Keratinocyte (primary cell): ENCODE data around the gene NFATC2. TPM values are rescaled to one million over a fixed set of nuclear protein-coding genes. Genes with fewer than 3 reads are reported as not detected.

Experiments
- DNase-seq: peaks from one replicate; pipeline ENCODE4 v3.0.0-alpha.2; 2011; ENCODE audit warnings: low read depth, missing footprints, low spot score
- FAIRE-seq: peaks from 2 replicates; lab custom pipeline; 2011; peaks lifted over from hg19 to GRCh38; lab: Jason Lieb, UNC
- H2AFZ ChIP-seq: 2 replicates; pipeline ENCODE4 v1.6.0; 2012; ENCODE audit warnings: low read length, control low read depth, inconsistent platforms; ENCODE audit not compliant: control insufficient read depth
- H3K27ac ChIP-seq: 2 replicates; pipeline ENCODE4 v1.5.1; 2011; ENCODE audit warnings: low read length; ENCODE audit not compliant: control insufficient read depth, insufficient read depth
- H3K27me3 ChIP-seq: 3 replicates; pipeline ENCODE4 v1.6.0; 2011; ENCODE audit warnings: low read length; ENCODE audit not compliant: control insufficient read depth, insufficient read depth; ENCODE audit errors: extremely low read depth
- H3K36me3 ChIP-seq, 2 experiments: 2 replicates in 1 of 2; 3 replicates in 1 of 2; pipeline ENCODE4 v1.5.1; 2011; ENCODE audit warnings: low read length in 2 of 2, mild to moderate bottlenecking in 1 of 2; ENCODE audit not compliant: control insufficient read depth in 2 of 2, insufficient read depth in 2 of 2; ENCODE audit errors: extremely low read depth in 1 of 2
- H3K4me1 ChIP-seq: 3 replicates; pipeline ENCODE4 v1.5.1; 2011; ENCODE audit warnings: low read length; ENCODE audit not compliant: control insufficient read depth, insufficient read depth; ENCODE audit errors: extremely low read depth
- H3K4me2 ChIP-seq: 3 replicates; pipeline ENCODE4 v1.6.0; 2011; ENCODE audit warnings: low read depth, low read length; ENCODE audit not compliant: control insufficient read depth, insufficient read depth; ENCODE audit errors: extremely low read depth
- H3K4me3 ChIP-seq, 3 experiments: fragments of 200-600 bp in 1 of 3; sonication (generic) in 1 of 3; 2 replicates in 2 of 3; 3 replicates in 1 of 3; pipeline ENCODE4 v1.5.1; 2011 to 2016; ENCODE audit warnings: low read length in 3 of 3, mild to moderate bottlenecking in 3 of 3, control low read depth in 2 of 3, inconsistent platforms in 1 of 3, low read depth in 1 of 3, mixed read lengths in 1 of 3, mixed run types in 1 of 3, moderate library complexity in 1 of 3; ENCODE audit not compliant: control insufficient read depth in 2 of 3, insufficient read depth in 2 of 3; ENCODE audit errors: extremely low read depth in 1 of 3
- H3K79me2 ChIP-seq: 2 replicates; pipeline ENCODE4 v1.6.0; 2012; ENCODE audit warnings: low read length; ENCODE audit not compliant: control insufficient read depth, insufficient read depth
- H3K9ac ChIP-seq: 3 replicates; pipeline ENCODE4 v1.6.0; 2011; ENCODE audit warnings: low read length; ENCODE audit not compliant: control insufficient read depth, insufficient read depth; ENCODE audit errors: extremely low read depth
- H3K9me1 ChIP-seq: 3 replicates; pipeline ENCODE4 v1.6.0; 2011; ENCODE audit warnings: low read length; ENCODE audit not compliant: control insufficient read depth, insufficient read depth; ENCODE audit errors: extremely low read depth
- H3K9me3 ChIP-seq: 2 replicates; pipeline ENCODE4 v1.5.1; 2012; ENCODE audit warnings: low read depth, low read length; ENCODE audit not compliant: control insufficient read depth
- H4K20me1 ChIP-seq: 3 replicates; pipeline ENCODE4 v1.6.0; 2011; ENCODE audit warnings: low read length; ENCODE audit not compliant: control insufficient read depth, insufficient read depth; ENCODE audit errors: extremely low read depth
- CTCF ChIP-seq, 3 experiments: IDR thresholded peaks in 1 of 3; conservative IDR thresholded peaks in 1 of 3; optimal IDR thresholded peaks in 1 of 3; 2 replicates in 2 of 3; 3 replicates in 1 of 3; pipeline versions ENCODE3 to v1.5.1; 2011; ENCODE audit warnings: low read length in 3 of 3, mild to moderate bottlenecking in 3 of 3, moderate library complexity in 2 of 3, control low read depth in 1 of 3, inconsistent platforms in 1 of 3; ENCODE audit not compliant: insufficient read depth in 2 of 3; ENCODE audit errors: extremely low read depth in 1 of 3
- EZH2 ChIP-seq: IDR thresholded peaks from one replicate; pipeline ENCODE4 v1.6.1; 2012; ENCODE audit warnings: inconsistent platforms, mild to moderate bottlenecking, low read length, moderate library complexity
- dilution Hi-C: fragments of 300-500 bp; cut with MboI; formaldehyde crosslinking; loops from one replicate; pipeline ENCODE4 v1.7.0; 2020; ENCODE audit warnings: low sequenced_read_pairs; ENCODE audit not compliant: extremely low pct_ligation_motif_present
- polyA plus RNA-seq, 5 experiments: library from polyadenylated mRNA; depleted of rRNA in 3 of 5; stranded (reverse) in 3 of 5; stranded (forward) in 1 of 5; unstranded in 1 of 5; fragments of >200 nt; gene quantifications; 1 replicate in 1 of 5; 2 replicates in 3 of 5; 3 replicates in 1 of 5; pipeline versions ENCODE4 v1.2.1 to v1.2.3, GENCODE V29; 2011 to 2012; ENCODE audit warnings: missing spikeins in 2 of 5, low read depth in 1 of 5, low replicate concordance in 1 of 5

NFATC2 gene
- polyA plus RNA-seq, 1 donor (not counting 4 experiments of a cell fraction or from before 2014, with no cell fraction given) = 0.05 TPM

- H3K9me1 ChIP-seq = no peaks in the 10 kb centered on the region
- no peaks in the 10 kb centered on the region for H3K36me3 ChIP-seq
- no peak for DNase-seq
- H3K4me1 ChIP-seq = peaks cover 4% of the 10 kb centered on the region
- H3K79me2 ChIP-seq = no peaks in the 10 kb centered on the region
- H3K9me3 ChIP-seq = no peaks in the 10 kb centered on the region
- H2AFZ ChIP-seq = no peak overlapping the region
- no peak overlapping the region for H3K27ac ChIP-seq
- dilution Hi-C loops = no loop called here
- H3K4me2 ChIP-seq = no peak overlapping the region
- H4K20me1 ChIP-seq = no peaks in the 10 kb centered on the region
- no peak overlapping the region for H3K9ac ChIP-seq
- TF ChIP-seq CTCF (optimal IDR thresholded peaks at IDR 0.05 in 1 of 3, IDR thresholded peaks at IDR 0.05 in 1 of 3, conservative IDR thresholded peaks at IDR 0.05 in 1 of 3; ENCODE audit: extremely low read depth in 1 of 3, insufficient read depth in 2 of 3, low read length in 3 of 3) (no peak), EZH2 (no peak)
- FAIRE-seq = no peak
- H3K27me3 ChIP-seq = peaks cover 23% of the 10 kb centered on the region
- H3K4me3 ChIP-seq = no peak overlapping the region
Observed at GRCh38 chr20:51549474-51549873, 7.0 kb upstream of the NFATC2 start.

- Histone ChIP-seq H3K27ac (no peak overlapping the region), H3K4me3 (no peak overlapping the region), H4K20me1 (no peaks in the 10 kb centered on the region), H3K9ac (no peak overlapping the region), H3K79me2 (no peaks in the 10 kb centered on the region), H3K4me2 (no peak overlapping the region), H2AFZ (no peak overlapping the region), H3K9me3 (no peaks in the 10 kb centered on the region), H3K9me1 (no peaks in the 10 kb centered on the region), H3K27me3 (peaks cover 34% of the 10 kb centered on the region), H3K36me3 (no peaks in the 10 kb centered on the region), H3K4me1 (no peaks in the 10 kb centered on the region)
- dilution Hi-C loops = no loop called here
- TF ChIP-seq CTCF (optimal IDR thresholded peaks at IDR 0.05 in 1 of 3, IDR thresholded peaks at IDR 0.05 in 1 of 3, conservative IDR thresholded peaks at IDR 0.05 in 1 of 3; ENCODE audit: extremely low read depth in 1 of 3, insufficient read depth in 2 of 3, low read length in 3 of 3) = no peak
- TF ChIP-seq EZH2 = no peak
- no peak for DNase-seq
- FAIRE-seq = no peak
Observed at GRCh38 chr20:51547951-51548350, 5.4 kb upstream of the NFATC2 start.
